Activated T-helper 2 cell treated with anti-CD3 and anti-CD28 coated beads, Interferon-gamma antibody, Interleukin-2, Interleukin-4, amounts not matched to agents 10 μg/mL and 5 μg/mL and 100 μg/mL, durations not matched to agents 14 hours and 24 hours and 36 hours (primary cell): Measurements from ENCODE around the gene EBI3. TPM values are rescaled to one million over a fixed set of nuclear protein-coding genes. Genes with fewer than 3 reads are reported as not detected.
"Not testable (repeated sequence)": the region's sequence is repeated elsewhere in the genome, so short reads cannot be mapped to it uniquely, and the experiment has no call there.

Source experiments
- DNase-seq: peaks from one replicate; pipeline ENCODE4 v3.0.0; 2021; ENCODE audit warnings: low spot score
- H3K27ac Mint-ChIP-seq: one replicate; pipeline ENCODE4 v1.8.0; 2021; ENCODE audit warnings: mixed read lengths
- H3K27me3 Mint-ChIP-seq: one replicate; pipeline ENCODE4 v1.8.0; 2021; ENCODE audit warnings: low read depth, mixed read lengths
- H3K36me3 Mint-ChIP-seq: one replicate; pipeline ENCODE4 v1.8.0; 2021; ENCODE audit warnings: low read depth, mixed read lengths
- H3K4me1 Mint-ChIP-seq: one replicate; pipeline ENCODE4 v1.8.0; 2021; ENCODE audit warnings: low read depth, mixed read lengths
- H3K4me3 Mint-ChIP-seq: one replicate; pipeline ENCODE4 v1.8.0; 2021; ENCODE audit warnings: low read depth, mild to moderate bottlenecking, moderate library complexity, mixed read lengths
- H3K9me3 Mint-ChIP-seq: one replicate; pipeline ENCODE4 v1.8.0; 2021; ENCODE audit warnings: mixed read lengths
- intact Hi-C: fragments of 100-400 bp; cut with micrococcal nuclease; formaldehyde crosslinking; loops from one replicate; pipeline ENCODE4 v1.15.1; 2023
- total RNA-seq: library from RNA; stranded (reverse); gene quantifications from 2 replicates; pipeline ENCODE4 v1.2.3, GENCODE V29; 2022

The EBI3 gene
- total RNA-seq, 1 donor from 2014 or later: 47.0 TPM

- DNase-seq: no peak
- Mint-ChIP-seq H3K4me1 (peaks cover 2% of the 10 kb centered on the region), H3K27ac (no peak overlapping the region), H3K36me3 (no peaks in the 10 kb centered on the region), H3K27me3 (no peaks in the 10 kb centered on the region), H3K9me3 (no peaks in the 10 kb centered on the region), H3K4me3 (no peak overlapping the region)
- intact Hi-C loops: no loop called here
Measured at GRCh38 chr19:4210166-4210731, 19.1 kb upstream of the EBI3 start.

GRCh38 chr19:4213116-4213515 lies 16.2 kb upstream of the EBI3 start:
- no peaks in the 10 kb centered on the region for H3K27me3 Mint-ChIP-seq
- peaks cover 6% of the 10 kb centered on the region for H3K9me3 Mint-ChIP-seq
- no peaks in the 10 kb centered on the region for H3K36me3 Mint-ChIP-seq
- intact Hi-C loops: no loop called here
- no peak for DNase-seq
- peaks cover 2% of the 10 kb centered on the region for H3K4me1 Mint-ChIP-seq
- no peak overlapping the region for H3K4me3 Mint-ChIP-seq
- no peak overlapping the region for H3K27ac Mint-ChIP-seq

- intact Hi-C loops: no loop called here
- Mint-ChIP-seq H3K27me3 (no peaks in the 10 kb centered on the region), H3K36me3 (no peaks in the 10 kb centered on the region), H3K27ac (no peak overlapping the region), H3K4me1 (peaks cover 2% of the 10 kb centered on the region), H3K4me3 (no peak overlapping the region), H3K9me3 (peaks cover 6% of the 10 kb centered on the region)
- DNase-seq: no peak
Measured at GRCh38 chr19:4215807-4216206, 13.5 kb upstream of the EBI3 start.

GRCh38 chr19:4216846-4217245 lies 12.5 kb upstream of the EBI3 start:
- Mint-ChIP-seq H3K4me1 (peaks cover 2% of the 10 kb centered on the region), H3K9me3 (peaks cover 6% of the 10 kb centered on the region), H3K4me3 (no peak overlapping the region), H3K36me3 (no peaks in the 10 kb centered on the region), H3K27me3 (no peaks in the 10 kb centered on the region), H3K27ac (no peak overlapping the region)
- intact Hi-C loops: no loop called here
- DNase-seq: no peak

- Mint-ChIP-seq H3K4me3 (no peak overlapping the region), H3K9me3 (peaks cover 6% of the 10 kb centered on the region), H3K36me3 (no peaks in the 10 kb centered on the region), H3K4me1 (peaks cover 2% of the 10 kb centered on the region), H3K27ac (no peak overlapping the region), H3K27me3 (no peaks in the 10 kb centered on the region)
- DNase-seq: no peak
- intact Hi-C loops: no loop called here
Measured at GRCh38 chr19:4217429-4218264, 11.7 kb upstream of the EBI3 start.

- H3K27ac Mint-ChIP-seq, intact Hi-C loops: not testable (repeated sequence)
Measured at GRCh38 chr19:4218523-4218922, 10.8 kb upstream of the EBI3 start.

GRCh38 chr19:4220188-4220587 lies 9.1 kb upstream of the EBI3 start:
- Mint-ChIP-seq H3K27ac (no peak overlapping the region), H3K4me3 (no peak overlapping the region), H3K36me3 (no peaks in the 10 kb centered on the region), H3K27me3 (no peaks in the 10 kb centered on the region), H3K9me3 (peaks cover 6% of the 10 kb centered on the region), H3K4me1 (no peaks in the 10 kb centered on the region)
- intact Hi-C loops: no loop called here
- no peak for DNase-seq

More at GRCh38 chr19:4218523-4218922, 10.8 kb upstream of the EBI3 start:
- H3K36me3 Mint-ChIP-seq, H3K4me1 Mint-ChIP-seq, H3K4me3 Mint-ChIP-seq, H3K27me3 Mint-ChIP-seq, H3K9me3 Mint-ChIP-seq, DNase-seq: not testable (repeated sequence)

- Mint-ChIP-seq H3K9me3 (no peaks in the 10 kb centered on the region), H3K36me3 (no peaks in the 10 kb centered on the region), H3K4me1 (peaks cover 6% of the 10 kb centered on the region), H3K4me3 (no peak overlapping the region), H3K27me3 (no peaks in the 10 kb centered on the region), H3K27ac (no peak overlapping the region)
- intact Hi-C loops: no loop called here
- DNase-seq: no peak
Measured at GRCh38 chr19:4224470-4224869, 4.9 kb upstream of the EBI3 start.

- H3K4me3 Mint-ChIP-seq: no peak overlapping the region
- no peak for DNase-seq
- peaks cover 7% of the 10 kb centered on the region for H3K4me1 Mint-ChIP-seq
- no peaks in the 10 kb centered on the region for H3K9me3 Mint-ChIP-seq
- no peaks in the 10 kb centered on the region for H3K36me3 Mint-ChIP-seq
- H3K27me3 Mint-ChIP-seq: no peaks in the 10 kb centered on the region
- H3K27ac Mint-ChIP-seq: no peak overlapping the region
- intact Hi-C loops: no loop called here
Measured at GRCh38 chr19:4225885-4226284, 3.4 kb upstream of the EBI3 start.

GRCh38 chr19:4227771-4228170 lies 1.6 kb upstream of the EBI3 start:
- Mint-ChIP-seq H3K36me3 (no peaks in the 10 kb centered on the region), H3K9me3 (no peaks in the 10 kb centered on the region), H3K27me3 (no peaks in the 10 kb centered on the region), H3K27ac (no peak overlapping the region), H3K4me3 (no peak overlapping the region), H3K4me1 (peaks cover 7% of the 10 kb centered on the region)
- no peak for DNase-seq
- intact Hi-C loops: no loop called here

- Mint-ChIP-seq H3K36me3 (peaks cover 5% of the 10 kb centered on the region), H3K4me1 (peaks cover 7% of the 10 kb centered on the region), H3K27ac (no peak overlapping the region), H3K27me3 (no peaks in the 10 kb centered on the region), H3K4me3 (no peak overlapping the region), H3K9me3 (no peaks in the 10 kb centered on the region)
- DNase-seq: no peak
- intact Hi-C loops: loop anchor here (1.0 kb wide), 1 partner anchor 19 kb away; the partner anchor contains the start of gene YJU2
Measured at GRCh38 chr19:4228765-4229178, 551 bp upstream of the EBI3 start.

- DNase-seq, H3K4me3 Mint-ChIP-seq, H3K27ac Mint-ChIP-seq, H3K36me3 Mint-ChIP-seq, H3K27me3 Mint-ChIP-seq, intact Hi-C loops, H3K9me3 Mint-ChIP-seq, H3K4me1 Mint-ChIP-seq: not testable (repeated sequence)
Measured at GRCh38 chr19:4230237-4230636, 914 bp downstream of the EBI3 start.

- H3K4me1 Mint-ChIP-seq, H3K4me3 Mint-ChIP-seq, intact Hi-C loops, H3K27ac Mint-ChIP-seq, DNase-seq, H3K9me3 Mint-ChIP-seq, H3K36me3 Mint-ChIP-seq, H3K27me3 Mint-ChIP-seq: not testable (repeated sequence)
Measured at GRCh38 chr19:4231521-4231920, 2.2 kb downstream of the EBI3 start.
